Measurements from ENCODE around the gene PKN2.

The PKN2 gene

GRCh38 chr1:88648706-88649105 lies 35.4 kb upstream of the PKN2 start:
- H3K9me2 ChIP-seq (replicated peaks; ENCODE audit: control insufficient read depth, low read length): no peaks in the 10 kb centered on the region
- no peaks in the 10 kb centered on the region for H4K20me1 ChIP-seq (ENCODE audit: control insufficient read depth, insufficient read depth, low read depth, low read length)
- H3K9me3 ChIP-seq (ENCODE audit: control insufficient read depth, insufficient read depth, low read length): no peaks in the 10 kb centered on the region
- H3K4me3 ChIP-seq (ENCODE audit: low read length): no peak overlapping the region
- TF ChIP-seq EZH2phosphoT487 (IDR thresholded peaks at IDR 0.05; ENCODE audit: borderline replicate concordance, low read length) (no peak), CTCF (IDR thresholded peaks at IDR 0.05; ENCODE audit: low read depth, low read length, poor library complexity, severe bottlenecking) (no peak)
- H3K79me2 ChIP-seq (ENCODE audit: control insufficient read depth, low read length): no peaks in the 10 kb centered on the region
- peaks cover 6% of the 10 kb centered on the region for H3K4me1 ChIP-seq (ENCODE audit: control insufficient read depth, low read length)
- no peaks in the 10 kb centered on the region for H3F3A ChIP-seq (ENCODE audit: control insufficient read depth, insufficient read depth)
- no peak overlapping the region for H3K27ac ChIP-seq (ENCODE audit: low read depth, low read length)
- no peak overlapping the region for H3K4me2 ChIP-seq (ENCODE audit: low read length)
- H3K27me3 ChIP-seq (ENCODE audit: control insufficient read depth, low read length): 0 out of 2 replicates have a peak, but pooled peaks cover 2% of the 10 kb centered on the region
- no peaks in the 10 kb centered on the region for H3K36me3 ChIP-seq (ENCODE audit: control insufficient read depth, low read length)

GRCh38 chr1:88649932-88650331 lies 34.1 kb upstream of the PKN2 start:
- H3K36me3 ChIP-seq (ENCODE audit: control insufficient read depth, low read length): no peaks in the 10 kb centered on the region

GRCh38 chr1:88650676-88651418 lies 33.2 kb upstream of the PKN2 start:
- Histone ChIP-seq H3K9me3 (ENCODE audit: control insufficient read depth, insufficient read depth, low read length) (no peaks in the 10 kb centered on the region), H3K4me2 (ENCODE audit: low read length) (no peak overlapping the region), H3K36me3 (ENCODE audit: control insufficient read depth, low read length) (no peaks in the 10 kb centered on the region), H4K20me1 (ENCODE audit: control insufficient read depth, insufficient read depth, low read depth, low read length) (no peaks in the 10 kb centered on the region), H3K79me2 (ENCODE audit: control insufficient read depth, low read length) (no peaks in the 10 kb centered on the region), H3K4me1 (ENCODE audit: control insufficient read depth, low read length) (peaks cover 6% of the 10 kb centered on the region), H3K27ac (ENCODE audit: low read depth, low read length) (no peak overlapping the region), H3K4me3 (ENCODE audit: low read length) (no peak overlapping the region), H3K27me3 (ENCODE audit: control insufficient read depth, low read length) (no peaks in the 10 kb centered on the region), H3K9me2 (replicated peaks; ENCODE audit: control insufficient read depth, low read length) (no peaks in the 10 kb centered on the region), H3F3A (ENCODE audit: control insufficient read depth, insufficient read depth) (no peaks in the 10 kb centered on the region)
- no peak for TF ChIP-seq EZH2phosphoT487 (IDR thresholded peaks at IDR 0.05; ENCODE audit: borderline replicate concordance, low read length)
- TF ChIP-seq CTCF (IDR thresholded peaks at IDR 0.05; ENCODE audit: low read depth, low read length, poor library complexity, severe bottlenecking): no peak

More at GRCh38 chr1:88649932-88650331, 34.1 kb upstream of the PKN2 start:
- Histone ChIP-seq H3K27me3 (ENCODE audit: control insufficient read depth, low read length) (0 out of 2 replicates have a peak, but pooled peaks cover 2% of the 10 kb centered on the region), H3K27ac (ENCODE audit: low read depth, low read length) (no peak overlapping the region), H3K9me3 (ENCODE audit: control insufficient read depth, insufficient read depth, low read length) (no peaks in the 10 kb centered on the region), H4K20me1 (ENCODE audit: control insufficient read depth, insufficient read depth, low read depth, low read length) (no peaks in the 10 kb centered on the region), H3K4me3 (ENCODE audit: low read length) (no peak overlapping the region), H3K9me2 (replicated peaks; ENCODE audit: control insufficient read depth, low read length) (no peaks in the 10 kb centered on the region), H3F3A (ENCODE audit: control insufficient read depth, insufficient read depth) (no peaks in the 10 kb centered on the region), H3K4me2 (ENCODE audit: low read length) (no peak overlapping the region), H3K79me2 (ENCODE audit: control insufficient read depth, low read length) (no peaks in the 10 kb centered on the region), H3K4me1 (ENCODE audit: control insufficient read depth, low read length) (peaks cover 6% of the 10 kb centered on the region)
- no peak for TF ChIP-seq CTCF (IDR thresholded peaks at IDR 0.05; ENCODE audit: low read depth, low read length, poor library complexity, severe bottlenecking)
- TF ChIP-seq EZH2phosphoT487 (IDR thresholded peaks at IDR 0.05; ENCODE audit: borderline replicate concordance, low read length): no peak
